HG03439 (cell line): ENCODE measurements around the gene MBTPS1.
A peak's percentile ranks its signal among the peaks of the same experiment; 100 is the strongest.

Experiments
- ATAC-seq: cut with Tn5 transposase; IDR thresholded peaks from one replicate; pipeline ENCODE4 v1.9.1; 2021; ENCODE audit warnings: mild to moderate bottlenecking, moderate library complexity; ENCODE audit not compliant: unreplicated experiment

Gene MBTPS1

DNA sequence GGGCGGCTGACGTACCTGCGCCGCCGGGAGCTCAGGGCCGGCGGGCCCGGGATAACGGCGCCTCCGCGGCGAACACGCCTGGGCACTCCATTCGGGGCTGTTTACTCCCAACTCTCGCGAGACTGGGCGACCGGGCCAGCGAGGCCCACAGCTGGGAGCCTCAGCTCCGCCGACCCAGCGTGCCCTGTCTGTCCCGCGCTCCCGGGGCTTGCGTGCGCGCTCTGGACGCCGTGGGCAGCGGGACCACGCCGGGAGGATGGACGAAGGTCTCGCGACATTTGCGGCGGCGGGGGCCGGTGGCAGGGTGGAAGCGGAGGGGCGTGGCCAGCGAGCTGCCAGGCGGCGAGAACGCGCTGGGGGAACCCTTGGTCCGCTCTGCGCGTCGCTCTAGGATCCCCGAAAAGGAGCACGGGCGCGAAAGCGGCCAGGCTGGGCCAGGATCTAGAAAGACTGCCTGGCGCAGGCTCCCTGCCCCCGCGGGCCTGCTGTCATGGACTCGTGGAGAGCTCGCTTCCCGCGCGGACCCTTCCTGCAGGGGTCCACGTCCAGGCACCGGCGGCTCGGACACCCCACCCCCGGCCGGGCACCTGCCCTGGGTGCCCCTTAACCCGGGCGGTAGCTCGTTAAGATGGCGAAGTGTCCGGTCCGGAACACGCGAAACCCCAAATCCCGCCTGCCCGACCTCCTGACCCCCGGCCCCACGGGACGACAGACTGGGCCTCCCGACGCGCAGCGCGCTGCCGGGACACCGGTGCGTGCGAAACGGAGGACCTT, at the start of gene MBTPS1:
TSS of gene MBTPS1 (minus strand) at position 223 of the 774 bp plus-strand sequence. CDS start 15,159 bp downstream, outside the sequence.
- ATAC-seq: peak; percentile 93

DNA sequence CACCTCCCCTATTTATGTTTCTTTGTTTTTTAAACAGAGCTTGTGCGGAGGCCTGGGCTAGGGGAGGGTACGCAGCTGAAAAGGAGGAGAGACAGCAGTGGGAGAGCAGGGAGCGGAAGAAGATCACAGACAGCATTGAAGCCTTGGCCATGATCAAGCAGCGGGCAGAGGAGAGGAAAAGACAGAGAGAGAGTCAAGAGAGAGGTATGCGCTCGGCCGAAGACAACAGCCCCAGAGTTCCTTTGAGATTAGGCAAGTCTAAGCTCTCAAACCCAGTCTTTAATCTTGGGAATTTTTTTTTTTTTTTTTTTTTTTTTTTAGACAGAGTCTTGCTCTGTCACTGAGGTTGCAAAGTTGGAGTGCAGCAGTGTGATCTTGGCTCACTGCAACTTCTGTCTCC, 49.0 kb upstream of the MBTPS1 start:
- ATAC-seq: no peak

DNA sequence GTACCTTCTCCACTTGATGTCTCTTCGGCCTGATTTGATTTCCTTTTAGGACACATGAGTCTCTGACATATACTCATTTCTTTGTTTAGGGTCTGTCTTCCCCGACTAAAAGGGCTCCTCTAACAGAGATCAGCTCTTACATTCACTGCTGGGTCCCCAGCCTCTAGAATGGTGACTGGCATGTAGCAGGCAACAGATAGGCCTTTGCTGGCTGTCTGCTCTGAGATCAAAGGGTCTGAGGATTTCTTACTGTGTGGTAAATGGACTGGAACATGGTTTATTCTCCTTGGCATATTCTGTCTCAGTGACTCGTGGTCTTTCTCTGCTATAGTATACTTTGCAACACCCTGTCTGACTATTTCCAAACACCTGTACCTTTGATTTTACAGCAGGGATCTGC, 45.1 kb upstream of the MBTPS1 start:
- ATAC-seq: no peak

- ATAC-seq: no peak
Observed at GRCh38 chr16:84161037-84161436, 44.3 kb upstream of the MBTPS1 start.

GRCh38 chr16:84159800-84160199, 43.1 kb upstream of the MBTPS1 start:
- ATAC-seq: no peak

DNA sequence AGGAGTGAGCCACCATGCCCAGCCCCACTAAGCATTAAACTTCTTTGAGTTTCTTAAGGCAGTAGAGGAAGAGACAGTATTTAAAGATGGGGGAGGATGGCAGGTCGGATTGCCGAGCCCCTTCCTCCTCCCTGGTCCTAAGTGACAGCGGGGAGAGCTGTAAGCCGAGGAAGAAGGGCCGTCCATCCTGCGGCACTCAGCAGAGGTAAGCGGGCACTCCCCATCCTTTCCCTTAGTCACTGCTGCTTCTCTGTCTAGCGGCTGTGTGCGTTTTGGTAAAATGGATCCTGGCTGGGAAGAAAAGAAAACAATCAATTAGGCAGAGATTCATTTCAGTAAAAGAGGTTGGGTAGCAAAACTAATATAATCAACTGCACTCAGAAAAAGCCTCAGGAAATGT, 42.3 kb upstream of the MBTPS1 start:
- no peak for ATAC-seq

DNA sequence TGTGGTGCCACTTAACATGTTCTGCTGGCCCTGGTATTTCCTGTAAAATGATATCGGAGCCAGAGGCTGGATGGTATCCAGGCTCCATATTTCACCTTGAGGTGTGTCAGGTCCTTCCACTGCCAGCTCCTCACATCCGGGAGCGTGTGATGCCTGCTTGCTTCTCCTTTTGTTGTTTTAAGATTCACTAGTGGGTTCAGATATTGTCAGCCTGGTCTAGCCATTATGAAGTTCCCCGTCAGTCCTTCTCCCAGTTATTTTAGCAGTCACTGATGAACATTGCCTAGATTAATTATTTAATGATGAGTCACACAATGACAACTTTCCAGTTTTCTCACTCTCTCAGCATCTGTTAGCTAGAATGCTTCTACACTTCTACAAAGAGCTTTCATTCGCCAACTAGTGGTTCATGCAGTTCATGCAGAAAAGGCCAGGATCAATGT, 39.6 kb upstream of the MBTPS1 start:
- ATAC-seq: no peak

GRCh38 chr16:84155771-84156170, 39.0 kb upstream of the MBTPS1 start:
- ATAC-seq: no peak

- ATAC-seq: no peak
Observed at GRCh38 chr16:84155226-84155625, 38.5 kb upstream of the MBTPS1 start.

GRCh38 chr16:84153660-84154214, 37.0 kb upstream of the MBTPS1 start:
- ATAC-seq: no peak

GRCh38 chr16:84150926-84151325, 34.2 kb upstream of the MBTPS1 start:
- no peak for ATAC-seq

DNA sequence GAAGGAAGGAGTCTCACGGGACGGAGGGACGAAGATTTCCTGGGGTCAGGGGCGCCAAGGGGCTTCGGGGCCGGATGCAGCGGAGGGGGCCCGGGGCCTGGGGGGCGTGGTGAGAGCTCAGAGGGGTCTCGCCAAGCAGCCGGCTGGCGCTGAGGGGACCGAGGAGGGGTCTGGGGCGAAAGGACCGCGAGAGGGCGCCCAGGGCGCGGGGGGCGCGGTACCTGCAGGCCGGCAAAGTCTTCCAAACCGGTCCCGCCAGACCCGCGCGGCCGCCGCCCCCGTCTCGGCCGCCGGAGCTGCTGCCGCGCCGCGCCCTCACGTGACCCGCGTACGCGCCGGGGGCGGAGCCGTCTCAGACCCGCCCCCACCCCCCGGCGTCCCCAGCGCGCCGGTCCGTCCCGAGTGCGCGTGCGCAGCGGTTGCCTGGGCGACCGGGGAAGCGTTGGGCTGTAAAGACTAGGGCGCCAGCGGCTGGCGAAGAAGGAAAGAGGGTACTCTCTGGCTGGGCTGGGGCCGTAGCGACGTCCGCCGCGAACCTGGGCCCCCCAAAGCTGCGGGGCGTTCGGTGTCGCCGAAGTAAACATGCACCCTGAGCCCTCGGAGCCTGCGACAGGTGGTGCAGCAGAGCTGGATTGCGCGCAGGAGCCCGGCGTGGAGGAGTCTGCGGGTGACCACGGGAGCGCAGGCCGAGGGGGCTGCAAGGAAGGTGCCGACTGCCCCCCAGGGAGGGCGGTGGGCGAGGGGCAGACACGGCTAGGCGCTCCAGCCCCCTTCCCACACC, 28.3 kb upstream of the MBTPS1 start, which contains the start of the genes DNAAF1 and HSDL1:
TSS of gene DNAAF1 (plus strand) at position 450 of the 781 bp plus-strand sequence. CDS start at position 583, 133 bp downstream.
TSS of gene HSDL1 (minus strand) at position 319 of the 781 bp plus-strand sequence. CDS start 13,856 bp downstream, outside the sequence.
- ATAC-seq: peak; percentile 76

- no peak for ATAC-seq
Observed at GRCh38 chr16:84144209-84144858, 27.6 kb upstream of the MBTPS1 start.

- ATAC-seq: no peak
Observed at GRCh38 chr16:84143784-84144199, 27.1 kb upstream of the MBTPS1 start.

DNA sequence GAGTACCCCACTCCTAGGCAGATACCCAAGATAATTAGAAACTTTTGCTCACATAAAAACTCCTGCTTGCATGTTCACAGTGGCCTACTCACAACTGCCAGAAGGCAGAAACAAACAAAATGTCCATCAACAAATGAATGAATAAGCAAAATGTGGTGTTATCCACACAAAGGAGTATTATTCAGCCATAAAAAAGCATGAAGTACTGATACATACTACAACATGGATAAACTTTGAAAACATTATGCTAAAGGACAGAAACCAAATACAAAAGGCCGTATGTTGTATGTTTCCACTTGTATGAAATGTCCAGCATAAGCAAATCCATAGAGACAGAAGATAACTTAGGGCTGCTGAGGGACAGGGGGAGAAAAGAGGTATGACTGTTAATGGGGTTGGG, 26.3 kb upstream of the MBTPS1 start:
- no peak for ATAC-seq

GRCh38 chr16:84141143-84141670, 24.5 kb upstream of the MBTPS1 start:
- no peak for ATAC-seq

- no peak for ATAC-seq
Observed at GRCh38 chr16:84139628-84140258, 23.0 kb upstream of the MBTPS1 start.

GRCh38 chr16:84138824-84139627, 22.3 kb upstream of the MBTPS1 start:
- ATAC-seq: peak; percentile 82

DNA sequence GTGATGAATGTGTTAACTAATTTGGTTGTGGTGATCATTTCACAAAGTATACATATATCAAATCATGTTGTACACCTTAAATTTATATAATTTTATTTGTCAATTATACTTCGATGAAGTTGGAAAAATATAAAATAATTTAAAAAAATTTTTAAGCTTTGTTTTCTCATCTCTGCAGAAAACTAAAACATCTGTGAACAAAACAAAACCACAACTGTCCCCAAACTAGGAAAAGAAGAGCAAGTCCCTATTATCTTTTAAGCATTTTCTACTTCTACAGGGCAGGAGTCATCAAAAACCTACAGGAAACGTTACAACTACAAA, 21.7 kb upstream of the MBTPS1 start:
- ATAC-seq: no peak
